GM23248 (cell line): ENCODE results near the gene NR2F1.

Experiments used
- EZH2 ChIP-seq: fragments of 200-600 bp; sonication (generic); IDR thresholded peaks from 2 replicates; pipeline ENCODE4 v1.6.1; 2018; ENCODE audit warnings: antibody characterized with exemption, mild to moderate bottlenecking; ENCODE audit not compliant: insufficient read depth, poor library complexity, severe bottlenecking
- EZH2phosphoT487 ChIP-seq: fragments of 200-600 bp; sonication (generic); IDR thresholded peaks from 2 replicates; pipeline ENCODE4 v1.6.1; 2018; ENCODE audit warnings: antibody characterized with exemption, moderate library complexity, mild to moderate bottlenecking, low read depth; ENCODE audit not compliant: insufficient read depth

DNA sequence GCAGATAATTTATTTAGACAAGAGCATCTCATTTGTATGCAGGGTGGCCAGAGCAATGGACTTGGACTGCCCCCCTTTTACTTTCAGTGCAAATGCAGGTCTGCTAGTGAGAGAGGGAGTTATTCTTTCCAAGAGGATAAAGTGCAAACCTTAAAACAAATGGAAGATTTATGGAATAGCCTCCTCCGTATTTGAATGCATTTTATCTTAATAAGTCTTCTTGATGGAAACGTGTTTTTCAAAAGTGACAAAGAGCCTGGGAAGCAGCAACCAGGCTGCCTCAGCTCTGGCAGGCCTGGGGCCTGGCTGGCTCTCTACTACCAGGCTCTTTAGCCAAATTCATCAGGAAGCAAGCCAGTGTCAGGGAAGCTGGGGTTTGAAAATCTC is 6.8 kb downstream of the NR2F1 start:
- TF ChIP-seq EZH2 (no peak), EZH2phosphoT487 (no peak)
